Neural cell (in vitro differentiated cells): ENCODE results near the gene WNT4. TPM values are rescaled to one million over a fixed set of nuclear protein-coding genes. Genes with fewer than 3 reads are reported as not detected.

Experiments
- H2AFZ ChIP-seq: fragments of 200-600, 300-800 bp; sonication (generic), shearing (Covaris generic); 2 replicates; pipeline ENCODE4 v1.6.0; 2014; ENCODE audit warnings: low read depth, mild to moderate bottlenecking, antibody characterized with exemption, low read length, moderate library complexity
- H3F3A ChIP-seq: fragments of 200-600 bp; shearing (Covaris generic); 2 replicates; pipeline ENCODE4 v1.6.1; 2016; ENCODE audit warnings: mild to moderate bottlenecking, moderate library complexity, mixed read lengths, antibody characterized with exemption, low read length; ENCODE audit not compliant: insufficient read depth, poor library complexity, severe bottlenecking
- H3K27ac ChIP-seq: fragments of 200-600, 300-800 bp; sonication (generic), shearing (Covaris generic); 2 replicates; pipeline ENCODE4 v1.5.1; 2014; ENCODE audit warnings: mild to moderate bottlenecking, low read length, moderate library complexity
- H3K27me3 ChIP-seq: fragments of 300-800, 200-600 bp; sonication (generic), shearing (Covaris generic); 2 replicates; pipeline ENCODE4 v1.6.0; 2014; ENCODE audit warnings: mild to moderate bottlenecking, low read depth, low read length, moderate library complexity; ENCODE audit not compliant: insufficient read depth
- H3K36me3 ChIP-seq: fragments of 300-800, 200-600 bp; sonication (generic), shearing (Covaris generic); 2 replicates; pipeline ENCODE4 v1.5.1; 2014; ENCODE audit warnings: mild to moderate bottlenecking, antibody characterized with exemption, low read length, moderate library complexity; ENCODE audit not compliant: insufficient read depth
- H3K4me2 ChIP-seq: fragments of 300-800, 200-600 bp; sonication (generic), shearing (Covaris generic); 2 replicates; pipeline ENCODE4 v1.6.0; 2014; ENCODE audit warnings: mild to moderate bottlenecking, low read length
- H3K4me3 ChIP-seq: fragments of 300-800, 200-600 bp; sonication (generic), shearing (Covaris generic); 2 replicates; pipeline ENCODE4 v1.5.1; 2014; ENCODE audit warnings: mild to moderate bottlenecking, low read length, moderate library complexity
- H3K79me2 ChIP-seq: fragments of 200-600 bp; shearing (Covaris generic); replicated peaks from 2 replicates; pipeline ENCODE4 v1.6.0; 2014; ENCODE audit warnings: mild to moderate bottlenecking, low read length, moderate library complexity; ENCODE audit not compliant: insufficient read depth
- H3K9ac ChIP-seq: fragments of 300-800, 200-600 bp; sonication (generic), shearing (Covaris generic); 2 replicates; pipeline ENCODE4 v1.6.1; 2016; ENCODE audit warnings: mild to moderate bottlenecking, low read length, mixed read lengths
- H3K9me2 ChIP-seq: fragments of 200-600 bp; shearing (Covaris generic); 2 replicates; pipeline ENCODE4 v1.6.1; 2016; ENCODE audit warnings: mild to moderate bottlenecking, low read length, mixed read lengths; ENCODE audit not compliant: insufficient read depth
- H3K9me3 ChIP-seq: fragments of 200-600, 300-800 bp; sonication (generic), shearing (Covaris generic); 2 replicates; pipeline ENCODE4 v1.6.1; 2016; ENCODE audit warnings: mild to moderate bottlenecking, mixed run types, low read length, moderate library complexity, mixed read lengths
- H4K20me1 ChIP-seq: fragments of 200-600 bp; shearing (Covaris generic); 2 replicates; pipeline ENCODE4 v1.6.1; 2016; ENCODE audit warnings: mild to moderate bottlenecking, mixed run types; ENCODE audit not compliant: insufficient read depth
- CTCF ChIP-seq: fragments of 450-650 bp; IDR thresholded peaks from 2 replicates; pipeline ENCODE4 v1.5.1; 2014; ENCODE audit warnings: antibody characterized with exemption, mild to moderate bottlenecking, moderate library complexity; ENCODE audit not compliant: poor library complexity, severe bottlenecking
- EP300 ChIP-seq: fragments of 450-650 bp; conservative IDR thresholded peaks from 2 replicates; pipeline ENCODE4 v1.6.1; 2014; ENCODE audit warnings: antibody characterized with exemption, mild to moderate bottlenecking, moderate library complexity; ENCODE audit not compliant: poor library complexity, severe bottlenecking
- EZH2 ChIP-seq: fragments of 200-600, 300-800 bp; shearing (Covaris generic), sonication (generic); IDR thresholded peaks from 2 replicates; pipeline ENCODE4 v1.6.1; 2014; ENCODE audit warnings: antibody characterized with exemption, low read length, borderline replicate concordance, mild to moderate bottlenecking; ENCODE audit not compliant: insufficient read depth, poor library complexity, severe bottlenecking
- MXI1 ChIP-seq: fragments of 450-650 bp; conservative IDR thresholded peaks from 2 replicates; pipeline ENCODE4 v1.6.1; 2014; ENCODE audit warnings: antibody characterized with exemption, mild to moderate bottlenecking; ENCODE audit not compliant: poor library complexity, severe bottlenecking
- POLR2AphosphoS5 ChIP-seq: IDR thresholded peaks from 2 replicates; pipeline ENCODE4 v1.6.1; 2012
- RAD21 ChIP-seq: fragments of 450-650 bp; conservative IDR thresholded peaks from 2 replicates; pipeline ENCODE4 v1.6.1; 2014; ENCODE audit warnings: antibody characterized with exemption, mild to moderate bottlenecking, moderate library complexity
- REST ChIP-seq: IDR thresholded peaks from 2 replicates; pipeline ENCODE4 v1.6.1; 2012; ENCODE audit warnings: borderline replicate concordance
- SMC3 ChIP-seq: fragments of 450-650 bp; conservative IDR thresholded peaks from 2 replicates; pipeline ENCODE4 v1.6.1; 2014; ENCODE audit warnings: antibody characterized with exemption, mild to moderate bottlenecking, moderate library complexity; ENCODE audit not compliant: poor library complexity
- TAF1 ChIP-seq: IDR thresholded peaks from 2 replicates; pipeline ENCODE4 v1.6.1; 2012; ENCODE audit warnings: low read depth
- polyA plus RNA-seq: library from polyadenylated mRNA; depleted of rRNA; stranded (reverse); fragments of >200 nt; gene quantifications from 2 replicates; pipeline ENCODE4 v1.2.3, GENCODE V29; 2014

Gene WNT4
- polyA plus RNA-seq, 1 donor from 2014 or later = 5.1 TPM

GRCh38 chr1:22179197-22179803, 36.4 kb upstream of the WNT4 start:
- no peak overlapping the region for H3K27ac ChIP-seq
- no peaks in the 10 kb centered on the region for H3K36me3 ChIP-seq
- no peaks in the 10 kb centered on the region for H4K20me1 ChIP-seq
- H2AFZ ChIP-seq = no peak overlapping the region
- TF ChIP-seq POLR2AphosphoS5 (no peak), SMC3 (no peak), CTCF (no peak), RAD21 (no peak), REST (no peak), TAF1 (no peak), EP300 (no peak), MXI1 (no peak), EZH2 (no peak)
- no peaks in the 10 kb centered on the region for H3K9me3 ChIP-seq
- H3K9me2 ChIP-seq = no peaks in the 10 kb centered on the region
- no peaks in the 10 kb centered on the region for H3F3A ChIP-seq
- no peak overlapping the region for H3K4me3 ChIP-seq
- H3K27me3 ChIP-seq = no peaks in the 10 kb centered on the region
- H3K4me2 ChIP-seq = no peak overlapping the region
- H3K79me2 ChIP-seq = no peaks in the 10 kb centered on the region
- no peak overlapping the region for H3K9ac ChIP-seq

- no peaks in the 10 kb centered on the region for H3F3A ChIP-seq
- no peak for TF ChIP-seq EP300
- H3K36me3 ChIP-seq = no peaks in the 10 kb centered on the region
- no peaks in the 10 kb centered on the region for H3K27me3 ChIP-seq
- no peak overlapping the region for H2AFZ ChIP-seq
- no peaks in the 10 kb centered on the region for H3K9me2 ChIP-seq
- H3K4me3 ChIP-seq = no peak overlapping the region
- H3K79me2 ChIP-seq = no peaks in the 10 kb centered on the region
- H3K9me3 ChIP-seq = no peaks in the 10 kb centered on the region
- H4K20me1 ChIP-seq = no peaks in the 10 kb centered on the region
- H3K27ac ChIP-seq = no peak overlapping the region
- H3K9ac ChIP-seq = no peak overlapping the region
- no peak overlapping the region for H3K4me2 ChIP-seq
Measured at GRCh38 chr1:22177354-22178003, 34.6 kb upstream of the WNT4 start.
